SJSA1 (cell line): ENCODE data around the gene KCNH6. TPM values are rescaled to one million over a fixed set of nuclear protein-coding genes. Genes with fewer than 3 reads are reported as not detected.

Experiments used
- DNase-seq, 2 experiments: peaks; one replicate each; pipeline ENCODE4 v3.0.0-alpha.2; 2015 to 2020; ENCODE audit warnings: low spot score in 2 of 2, low read depth in 1 of 2
- H3K27ac ChIP-seq: fragments of 250-450 bp; sonication (Bioruptor Pico); 2 replicates; pipeline ENCODE4 v1.5.1; 2020; ENCODE audit warnings: mild to moderate bottlenecking, moderate library complexity
- H3K27me3 ChIP-seq: fragments of 250-450 bp; sonication (Bioruptor Pico); replicated peaks from 2 replicates; pipeline ENCODE4 v1.5.1; 2020; ENCODE audit warnings: mild to moderate bottlenecking, moderate library complexity
- H3K36me3 ChIP-seq: fragments of 250-450 bp; sonication (Bioruptor Pico); 2 replicates; pipeline ENCODE4 v1.5.1; 2020; ENCODE audit warnings: mild to moderate bottlenecking
- H3K4me1 ChIP-seq: fragments of 250-450 bp; sonication (Bioruptor Pico); replicated peaks from 2 replicates; pipeline ENCODE4 v1.6.1; 2021; ENCODE audit warnings: mild to moderate bottlenecking
- H3K4me3 ChIP-seq: fragments of 250-450 bp; sonication (Bioruptor Pico); 2 replicates; pipeline ENCODE4 v1.5.1; 2020; ENCODE audit warnings: mild to moderate bottlenecking
- H3K9me3 ChIP-seq: fragments of 250-450 bp; sonication (Bioruptor Pico); replicated peaks from 2 replicates; pipeline ENCODE4 v1.5.1; 2020; ENCODE audit warnings: mild to moderate bottlenecking
- total RNA-seq: library from RNA; depleted of rRNA; stranded (reverse); fragments of >200 nt; shearing (Covaris generic); gene quantifications from 2 replicates; pipeline ENCODE4 v1.2.3, GENCODE V29; 2014

KCNH6 gene
- total RNA-seq, 1 experiment from 2014 or later, result not detected

DNA sequence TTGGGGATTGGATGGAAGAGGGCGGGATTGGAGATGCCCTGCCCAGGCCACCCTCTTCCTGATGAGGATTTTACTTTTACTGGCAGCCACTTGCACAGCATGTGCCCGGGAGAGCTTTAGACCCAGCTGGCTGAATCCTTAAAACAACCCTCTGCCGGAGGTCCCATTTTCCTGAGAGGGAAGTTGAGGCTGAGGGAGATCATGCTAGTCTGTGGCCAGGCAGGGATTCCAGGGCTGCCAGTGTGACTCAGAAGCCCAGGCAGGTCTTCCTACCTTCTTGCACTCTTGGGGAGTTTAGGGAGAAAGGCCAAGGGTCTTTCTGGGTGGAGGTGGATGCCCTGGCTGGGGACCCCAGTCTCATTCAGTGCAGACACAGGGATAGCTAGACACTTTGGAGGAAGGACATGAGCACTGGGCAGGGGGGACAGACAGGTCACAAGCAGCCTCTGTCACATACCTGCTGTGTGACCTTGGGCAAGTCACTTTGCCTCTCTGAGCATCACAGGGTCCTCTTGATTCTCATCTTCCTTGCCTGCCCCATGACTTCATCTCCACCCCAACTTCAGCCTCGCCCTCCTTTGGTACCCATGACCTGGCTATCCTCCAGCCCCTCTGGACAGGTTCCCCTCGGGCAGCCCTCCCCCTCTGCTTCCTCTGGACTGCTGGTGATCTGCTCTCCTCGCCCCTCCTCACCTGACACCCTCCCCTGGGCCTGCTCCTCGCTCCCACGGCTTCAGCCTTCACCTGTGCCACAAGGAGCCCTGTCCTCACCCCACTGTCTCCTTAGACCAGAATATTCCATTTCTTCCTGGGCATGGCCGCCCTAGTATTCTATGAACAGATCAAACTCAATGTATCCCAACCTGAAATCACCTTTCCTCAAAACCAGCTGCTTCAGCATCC lies 15.8 kb downstream of the KCNH6 start:
- H3K27me3 ChIP-seq, result peaks cover 41% of the 10 kb centered on the region
- DNase-seq, result no peak
- H3K27ac ChIP-seq, result no peak overlapping the region
- no peaks in the 10 kb centered on the region for H3K9me3 ChIP-seq
- no peak overlapping the region for H3K4me3 ChIP-seq
- no peaks in the 10 kb centered on the region for H3K36me3 ChIP-seq
- peaks cover 6% of the 10 kb centered on the region for H3K4me1 ChIP-seq

DNA sequence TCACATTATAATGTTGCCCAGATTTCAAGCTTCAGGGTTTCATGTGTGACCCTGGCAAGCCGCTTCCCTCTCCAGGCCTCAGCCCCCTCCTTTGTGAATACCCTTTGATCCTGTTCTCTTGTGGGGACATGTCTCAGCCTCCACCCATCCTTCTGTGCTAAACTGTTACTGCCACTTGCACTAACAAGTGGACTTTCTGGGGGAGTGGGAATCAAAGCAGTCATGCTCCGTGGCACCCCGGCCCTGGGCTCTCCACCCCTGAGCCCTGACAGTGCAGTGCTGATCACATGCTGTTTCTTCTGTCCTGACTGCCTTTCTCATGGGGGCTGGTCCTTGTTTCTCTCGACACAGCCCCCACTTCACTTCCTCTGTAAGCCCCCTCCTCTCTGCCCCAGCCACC lies 17.4 kb downstream of the KCNH6 start:
- H3K27ac ChIP-seq, result no peak overlapping the region
- H3K9me3 ChIP-seq, result no peaks in the 10 kb centered on the region
- no peak for DNase-seq
- H3K4me3 ChIP-seq, result no peak overlapping the region
- peaks cover 6% of the 10 kb centered on the region for H3K4me1 ChIP-seq
- H3K27me3 ChIP-seq, result peaks cover 41% of the 10 kb centered on the region
- no peaks in the 10 kb centered on the region for H3K36me3 ChIP-seq

DNA sequence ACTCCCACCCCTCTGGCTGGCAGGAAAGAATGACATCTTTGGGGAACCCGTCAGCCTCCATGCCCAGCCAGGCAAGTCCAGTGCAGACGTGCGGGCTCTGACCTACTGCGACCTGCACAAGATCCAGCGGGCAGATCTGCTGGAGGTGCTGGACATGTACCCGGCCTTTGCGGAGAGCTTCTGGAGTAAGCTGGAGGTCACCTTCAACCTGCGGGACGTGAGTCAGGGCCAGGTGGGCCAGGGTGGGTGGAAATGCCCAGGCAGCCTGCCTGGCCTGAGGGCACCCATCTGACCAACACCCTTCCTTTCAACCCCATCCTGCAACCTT lies 19.0 kb downstream of the KCNH6 start:
- H3K4me3 ChIP-seq, result no peak overlapping the region
- peaks cover 33% of the 10 kb centered on the region for H3K27me3 ChIP-seq
- DNase-seq, result no peak
- no peaks in the 10 kb centered on the region for H3K36me3 ChIP-seq
- H3K27ac ChIP-seq, result no peak overlapping the region
- H3K4me1 ChIP-seq, result peaks cover 6% of the 10 kb centered on the region
- H3K9me3 ChIP-seq, result no peaks in the 10 kb centered on the region

DNA sequence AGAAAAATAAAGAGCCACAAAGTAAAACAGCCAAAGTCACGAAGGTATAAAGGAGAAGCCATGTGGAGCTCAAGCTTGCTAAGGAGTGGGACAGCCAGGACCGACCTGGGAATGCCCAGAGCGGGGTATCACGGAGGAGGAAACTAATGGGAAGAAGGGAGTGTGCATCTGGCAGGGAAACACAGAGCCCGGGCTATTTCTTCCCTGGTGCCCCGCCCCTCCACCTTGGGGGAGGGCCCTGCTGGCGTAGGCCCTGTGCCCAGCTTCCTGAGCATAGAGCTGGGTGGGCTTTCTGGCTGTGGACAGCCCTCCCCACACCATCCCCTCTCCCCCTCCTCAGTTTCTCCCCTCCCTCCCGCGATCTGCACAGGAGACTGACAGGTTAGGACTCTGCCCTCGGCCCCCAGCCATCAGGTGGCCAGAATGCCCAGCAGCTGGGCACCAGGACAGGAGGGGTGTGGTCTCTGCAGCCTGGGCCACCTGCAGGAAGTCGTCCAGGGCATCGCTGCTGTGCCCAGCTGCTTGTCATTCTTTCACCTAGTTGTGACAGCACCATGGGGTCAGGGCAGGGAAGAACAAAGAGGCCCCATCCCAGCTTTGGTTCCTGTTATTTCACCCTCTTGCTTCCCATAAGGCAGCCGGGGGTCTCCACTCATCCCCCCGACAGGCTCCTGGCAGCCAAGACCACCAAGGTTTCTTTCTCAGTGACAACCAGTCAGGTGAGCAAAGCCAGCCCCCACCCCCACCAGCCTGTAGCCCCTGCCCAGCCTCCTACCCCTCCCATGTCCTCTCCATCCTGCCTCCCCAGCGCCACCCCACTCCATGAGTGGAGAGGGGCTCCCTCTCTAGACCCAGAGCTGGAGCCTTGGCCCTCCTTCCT lies 20.0 kb downstream of the KCNH6 start:
- H3K27ac ChIP-seq, result no peak overlapping the region
- DNase-seq, result no peak
- H3K4me3 ChIP-seq, result no peak overlapping the region

DNA sequence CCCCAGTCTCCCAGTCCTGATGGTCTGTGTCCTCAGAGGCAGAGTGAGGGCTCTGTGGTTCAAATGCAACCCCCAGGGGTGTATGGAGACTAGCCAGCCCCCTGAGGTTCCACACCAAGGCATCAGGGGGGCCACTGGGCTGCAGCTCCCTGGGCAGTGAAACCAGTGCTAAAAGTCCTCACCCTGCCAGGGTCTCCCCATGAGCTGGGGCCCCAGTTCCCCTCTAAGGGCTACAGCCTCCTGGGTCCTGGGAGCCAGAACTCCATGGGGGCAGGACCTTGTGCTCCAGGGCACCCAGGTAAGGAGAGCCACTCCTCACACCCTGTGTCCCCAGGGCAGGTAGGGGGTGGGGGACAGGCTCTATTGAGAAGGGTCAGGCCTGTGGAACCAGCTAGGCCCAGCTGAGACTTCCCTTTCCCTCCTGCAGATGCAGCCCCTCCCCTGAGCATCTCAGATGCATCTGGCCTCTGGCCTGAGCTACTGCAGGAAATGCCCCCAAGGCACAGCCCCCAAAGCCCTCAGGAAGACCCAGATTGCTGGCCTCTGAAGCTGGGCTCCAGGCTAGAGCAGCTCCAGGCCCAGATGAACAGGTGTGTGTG lies 20.8 kb downstream of the KCNH6 start:
- H3K27ac ChIP-seq, result no peak overlapping the region
- H3K4me3 ChIP-seq, result no peak overlapping the region
- H3K36me3 ChIP-seq, result no peaks in the 10 kb centered on the region
- H3K4me1 ChIP-seq, result no peaks in the 10 kb centered on the region
- H3K9me3 ChIP-seq, result no peaks in the 10 kb centered on the region
- peaks cover 15% of the 10 kb centered on the region for H3K27me3 ChIP-seq
- no peak for DNase-seq

More for the DNA sequence above, 20.0 kb downstream of the KCNH6 start:
- Histone ChIP-seq H3K4me1 (peaks cover 5% of the 10 kb centered on the region), H3K36me3 (no peaks in the 10 kb centered on the region), H3K9me3 (no peaks in the 10 kb centered on the region), H3K27me3 (peaks cover 23% of the 10 kb centered on the region)

DNA sequence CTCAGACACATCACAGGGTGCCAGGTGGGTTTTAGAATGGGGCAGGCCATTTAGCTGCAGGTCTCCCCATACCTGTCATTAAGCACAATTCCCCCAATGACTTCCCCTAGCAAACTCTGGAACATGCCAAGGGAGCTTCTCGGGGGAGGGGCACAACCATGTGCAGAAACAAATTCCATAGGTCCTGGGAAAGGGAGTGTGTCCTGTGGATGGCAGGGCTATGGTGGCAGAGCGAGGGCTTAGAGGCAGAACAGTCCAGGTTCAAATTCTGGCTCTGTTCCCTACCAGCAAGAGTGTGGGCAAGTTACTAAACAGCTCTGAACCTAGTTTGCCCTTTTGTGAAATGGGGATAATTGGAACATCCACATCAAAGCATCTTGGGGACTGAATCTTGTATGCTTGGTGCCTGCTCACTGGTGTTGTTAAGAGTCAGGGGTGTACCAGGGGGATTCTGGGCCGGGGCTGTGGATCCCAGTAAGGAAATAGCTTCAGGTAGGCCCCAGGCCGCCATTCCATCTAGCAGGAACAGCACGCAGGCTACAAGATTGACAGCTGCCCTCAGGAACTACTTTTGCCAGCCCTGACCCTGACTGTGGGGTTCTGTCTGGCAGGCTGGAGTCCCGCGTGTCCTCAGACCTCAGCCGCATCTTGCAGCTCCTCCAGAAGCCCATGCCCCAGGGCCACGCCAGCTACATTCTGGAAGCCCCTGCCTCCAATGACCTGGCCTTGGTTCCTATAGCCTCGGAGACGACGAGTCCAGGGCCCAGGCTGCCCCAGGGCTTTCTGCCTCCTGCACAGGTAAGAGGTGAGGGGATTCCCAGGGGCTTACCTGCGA lies 21.5 kb downstream of the KCNH6 start:
- DNase-seq, result no peak
- H3K9me3 ChIP-seq, result no peaks in the 10 kb centered on the region
- no peak overlapping the region for H3K4me3 ChIP-seq
- H3K27ac ChIP-seq, result no peak overlapping the region
- H3K4me1 ChIP-seq, result peaks cover 5% of the 10 kb centered on the region
- no peaks in the 10 kb centered on the region for H3K36me3 ChIP-seq
- H3K27me3 ChIP-seq, result peaks cover 8% of the 10 kb centered on the region

DNA sequence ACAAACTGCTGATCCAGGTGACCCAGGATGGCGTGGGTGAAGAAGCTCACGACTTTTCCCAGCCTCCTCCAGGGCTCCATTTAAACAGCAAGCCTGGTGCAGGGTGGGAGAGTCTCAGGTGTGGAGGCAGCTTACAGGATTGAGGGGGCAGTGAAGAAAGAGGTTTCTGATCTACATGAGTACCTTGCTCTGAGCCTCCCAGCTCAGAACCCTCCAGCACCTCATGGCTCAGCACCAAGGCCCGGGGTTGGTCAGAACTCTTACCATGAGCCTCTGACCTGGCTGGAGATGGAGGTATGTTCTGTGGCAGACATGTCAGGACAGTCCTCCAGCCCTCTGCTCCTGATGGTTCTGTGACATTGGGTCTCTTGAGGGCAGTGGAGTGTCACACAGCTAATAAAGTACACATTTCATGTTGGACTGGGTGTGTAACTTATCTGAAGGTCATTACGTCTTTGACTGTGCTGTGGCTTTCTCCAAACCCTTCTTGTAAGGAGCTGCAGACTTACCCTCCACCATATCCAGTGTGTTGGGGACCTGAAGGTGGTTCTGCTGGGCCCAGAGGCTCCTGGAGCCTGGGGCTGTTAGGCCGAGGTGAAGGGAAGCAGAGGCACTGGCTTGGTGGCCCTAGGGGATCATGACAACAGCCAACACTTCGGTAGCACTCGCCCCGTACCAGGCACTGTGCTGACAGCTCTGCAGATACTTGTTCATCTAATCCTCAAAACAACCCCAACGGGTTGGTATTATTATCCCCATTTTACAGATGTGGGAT lies 23.3 kb downstream of the KCNH6 start:
- DNase-seq, result peak in 1 of 2 experiments; percentile 34
- H3K27me3 ChIP-seq, result no peaks in the 10 kb centered on the region
- H3K36me3 ChIP-seq, result peaks cover 6% of the 10 kb centered on the region
- no peak overlapping the region for H3K27ac ChIP-seq
- H3K4me1 ChIP-seq, result peaks cover 8% of the 10 kb centered on the region
- H3K4me3 ChIP-seq, result no peak overlapping the region
- H3K9me3 ChIP-seq, result no peaks in the 10 kb centered on the region

DNA sequence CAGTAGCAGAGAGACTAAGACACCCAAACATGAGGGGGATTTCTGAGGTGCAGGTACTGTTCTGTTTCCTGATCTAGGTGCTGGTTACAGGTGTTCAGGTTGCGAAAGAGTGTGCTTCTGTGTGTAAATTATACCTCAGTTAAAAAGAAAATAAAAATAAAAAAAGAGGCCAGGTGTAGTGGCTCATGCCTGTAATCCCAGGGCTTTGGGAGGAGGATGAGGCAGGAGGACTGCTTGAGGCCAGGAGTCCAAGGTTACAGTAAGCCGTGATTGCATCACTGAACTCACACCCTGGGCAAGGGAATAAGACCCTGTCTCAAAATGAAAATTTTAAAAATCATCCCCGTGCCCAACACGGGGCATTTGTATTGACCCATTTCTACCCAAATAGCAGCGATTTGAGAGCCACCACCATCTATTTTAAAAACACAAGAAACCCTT lies 23.9 kb downstream of the KCNH6 start:
- peaks cover 8% of the 10 kb centered on the region for H3K36me3 ChIP-seq
- H3K27me3 ChIP-seq, result no peaks in the 10 kb centered on the region
- no peaks in the 10 kb centered on the region for H3K9me3 ChIP-seq
- no peak overlapping the region for H3K4me3 ChIP-seq
- no peak overlapping the region for H3K27ac ChIP-seq
- peak in 1 of 2 experiments; percentile 18 for DNase-seq
- H3K4me1 ChIP-seq, result peaks cover 10% of the 10 kb centered on the region

DNA sequence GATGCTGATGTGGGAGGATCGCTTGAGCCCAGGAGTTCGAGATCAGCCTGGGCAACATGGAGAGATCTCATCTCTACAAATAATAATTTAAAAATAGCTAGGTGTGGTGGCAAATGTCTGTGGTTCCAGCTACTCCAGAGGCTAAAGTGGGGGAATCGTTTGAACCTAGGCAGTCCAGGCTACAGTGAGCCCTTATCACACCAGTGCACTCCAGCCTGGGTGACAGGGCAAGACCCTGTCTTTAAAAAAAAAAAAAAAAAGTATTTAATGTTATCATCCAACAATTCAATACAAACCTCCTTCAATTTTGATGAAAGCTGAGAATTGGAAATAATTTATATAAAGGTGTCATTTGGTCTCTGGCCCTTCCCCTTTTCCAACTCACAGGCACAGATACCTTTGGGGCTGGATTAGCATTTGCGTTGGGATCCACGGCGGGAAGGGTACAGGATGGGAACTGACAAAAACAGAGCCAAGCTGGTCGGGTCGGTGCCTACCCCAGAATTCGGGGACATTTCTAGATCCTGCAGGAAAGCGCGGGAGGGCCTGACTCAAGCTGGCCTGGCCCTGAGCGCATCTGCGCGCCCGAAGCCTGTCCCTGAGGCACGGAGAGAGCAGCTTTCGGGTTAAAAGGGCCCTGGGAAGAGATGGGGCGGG lies 26.3 kb downstream of the KCNH6 start:
- Histone ChIP-seq H3K27me3 (no peaks in the 10 kb centered on the region), H3K4me3 (peak overlapping the region; percentile 85)
- peak in 1 of 2 experiments; percentile 47 for DNase-seq

DNA sequence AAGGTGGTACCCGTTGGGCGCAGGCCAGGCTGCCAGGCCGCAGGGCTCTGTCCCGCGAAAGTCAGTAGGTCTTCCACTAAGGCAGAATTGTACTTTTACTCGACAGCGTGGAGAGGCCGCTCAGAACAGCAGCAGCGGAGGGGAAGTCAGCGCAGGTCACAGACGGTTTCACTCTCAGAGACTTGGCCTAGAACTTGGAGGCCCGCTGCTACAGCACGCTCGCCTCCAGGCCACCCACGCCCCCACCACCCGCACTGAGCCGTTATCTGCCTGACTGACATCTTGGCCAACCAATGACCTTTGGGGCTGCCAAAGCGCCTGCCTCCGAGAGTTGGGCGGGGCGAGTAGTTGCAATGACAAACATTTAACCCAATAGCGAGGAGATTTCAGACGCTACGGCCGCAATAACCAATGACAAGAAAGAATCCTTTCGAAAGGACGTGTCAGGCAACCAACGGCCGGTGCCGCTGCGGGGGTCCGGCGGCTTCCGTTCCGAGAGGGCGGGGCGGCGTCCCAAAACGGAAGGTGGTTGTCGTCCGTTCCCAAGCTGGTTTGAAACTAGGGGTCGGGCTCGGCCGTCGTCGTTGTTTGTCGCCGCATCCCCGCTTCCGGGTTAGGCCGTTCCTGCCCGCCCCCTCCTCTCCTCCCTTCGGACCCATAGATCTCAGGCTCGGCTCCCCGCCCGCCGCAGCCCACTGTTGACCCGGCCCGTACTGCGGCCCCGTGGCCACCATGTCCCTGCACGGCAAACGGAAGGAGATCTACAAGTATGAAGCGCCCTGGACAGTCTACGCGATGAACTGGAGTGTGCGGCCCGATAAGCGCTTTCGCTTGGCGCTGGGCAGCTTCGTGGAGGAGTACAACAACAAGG lies 27.0 kb downstream of the KCNH6 start, which contains the start of gene DCAF7:
TSS of gene DCAF7 (plus strand) at position 532 of the 871 bp plus-strand sequence. CDS start at position 733, 201 bp downstream.
- peaks cover 18% of the 10 kb centered on the region for H3K4me1 ChIP-seq
- H3K27me3 ChIP-seq, result no peaks in the 10 kb centered on the region
- H3K9me3 ChIP-seq, result no peaks in the 10 kb centered on the region
- peak within 1 kb of the TSS; percentile 85 for H3K4me3 ChIP-seq
- peak within 1 kb of the TSS; percentile 93 for H3K27ac ChIP-seq
- DNase-seq, result peak; percentile 100
- peaks cover 32% of the 10 kb centered on the region for H3K36me3 ChIP-seq

More for the DNA sequence above, 26.3 kb downstream of the KCNH6 start:
- H3K9me3 ChIP-seq, result no peaks in the 10 kb centered on the region
- peak overlapping the region; percentile 87 for H3K27ac ChIP-seq
- peaks cover 31% of the 10 kb centered on the region for H3K36me3 ChIP-seq
- H3K4me1 ChIP-seq, result peaks cover 18% of the 10 kb centered on the region

DNA sequence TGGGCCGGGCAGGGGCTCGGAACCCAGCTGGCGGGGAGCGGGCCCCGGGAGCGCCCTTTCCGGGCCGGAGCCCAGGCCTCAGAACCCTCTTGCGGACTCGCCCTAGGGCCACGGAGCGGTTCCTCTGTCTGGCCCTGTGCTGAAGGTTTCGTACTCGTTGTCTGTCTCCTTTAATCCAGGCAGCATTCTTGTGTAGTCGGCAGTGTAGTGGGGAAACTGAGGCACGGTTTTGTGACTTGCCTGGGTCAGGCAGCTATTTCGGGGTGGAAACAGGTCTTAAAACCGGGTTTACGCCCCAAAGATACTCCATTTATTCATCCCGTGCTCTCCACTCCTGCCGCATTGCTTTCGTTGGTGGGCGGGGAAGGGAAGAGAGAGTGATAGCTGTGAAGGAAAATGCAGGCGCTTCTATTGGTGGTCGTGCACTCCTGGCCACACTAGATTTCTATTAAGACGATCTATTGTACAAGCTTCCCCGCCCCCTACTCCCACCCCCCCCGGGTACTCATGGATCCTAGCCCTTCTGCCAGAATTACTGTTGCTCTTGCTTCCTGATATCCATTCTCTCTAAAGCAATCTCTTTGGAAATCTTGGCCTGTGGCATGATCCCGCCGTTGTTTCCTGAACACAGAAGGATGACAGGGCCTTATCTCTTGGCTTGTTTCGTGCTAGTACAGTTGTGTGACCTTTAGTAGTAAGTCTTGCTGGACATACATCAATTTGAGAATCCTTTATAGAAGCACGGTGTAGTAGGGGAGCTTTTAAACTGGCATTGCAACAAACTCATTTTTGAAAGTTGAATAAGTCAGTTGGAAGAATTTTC lies 27.9 kb downstream of the KCNH6 start:
- peak overlapping the region; percentile 85 for H3K4me3 ChIP-seq
- DNase-seq, result peak; percentile 50 to 60
- H3K9me3 ChIP-seq, result no peaks in the 10 kb centered on the region
- peaks cover 32% of the 10 kb centered on the region for H3K36me3 ChIP-seq
- peak overlapping the region; percentile 93 for H3K27ac ChIP-seq
- no peaks in the 10 kb centered on the region for H3K27me3 ChIP-seq
- peaks cover 18% of the 10 kb centered on the region for H3K4me1 ChIP-seq
